Smooth muscle cell (in vitro differentiated cells): ENCODE measurements around the gene AASS. TPM values are rescaled to one million over a fixed set of nuclear protein-coding genes. Genes with fewer than 3 reads are reported as not detected.

Source experiments
- polyA plus RNA-seq: library from polyadenylated mRNA; unstranded; fragments of >200 nt; fragmentation: Nextera tagmentation; extraction: Ambion mirVana; gene quantifications from 2 replicates; pipeline ENCODE4 v1.2.1, GENCODE V29; 2016
- small RNA-seq: library from RNA; depleted of rRNA; stranded (forward); fragments of <200 nt; gene quantifications from one replicate; pipeline ENCODE3, GENCODE V24; 2014
- total RNA-seq: library from RNA; depleted of rRNA; stranded (reverse); fragments of >200 nt; gene quantifications from 2 replicates; pipeline ENCODE4 v1.2.3, GENCODE V29; 2014

The AASS gene
- total and polyA plus RNA-seq, 2 experiments from 2014 or later, result 9.8 to 23.8 TPM

Small RNA genes lying within 50 kb of the gene (small RNA-seq; reads per million reads assigned to genes)
- not detected for gene RNU7-154P

Other genes with a start within 250 kb of the AASS start
- gene FEZF1, start 160.5 kb upstream of the AASS start, total RNA-seq, result not detected in 2 replicates
- gene FEZF1, start 160.5 kb upstream of the AASS start, polyA plus RNA-seq, result 0.18 TPM in 1 of 2 replicates, not detected in the other